Measurements from ENCODE around the gene ATP23.

Gene ATP23

DNA sequence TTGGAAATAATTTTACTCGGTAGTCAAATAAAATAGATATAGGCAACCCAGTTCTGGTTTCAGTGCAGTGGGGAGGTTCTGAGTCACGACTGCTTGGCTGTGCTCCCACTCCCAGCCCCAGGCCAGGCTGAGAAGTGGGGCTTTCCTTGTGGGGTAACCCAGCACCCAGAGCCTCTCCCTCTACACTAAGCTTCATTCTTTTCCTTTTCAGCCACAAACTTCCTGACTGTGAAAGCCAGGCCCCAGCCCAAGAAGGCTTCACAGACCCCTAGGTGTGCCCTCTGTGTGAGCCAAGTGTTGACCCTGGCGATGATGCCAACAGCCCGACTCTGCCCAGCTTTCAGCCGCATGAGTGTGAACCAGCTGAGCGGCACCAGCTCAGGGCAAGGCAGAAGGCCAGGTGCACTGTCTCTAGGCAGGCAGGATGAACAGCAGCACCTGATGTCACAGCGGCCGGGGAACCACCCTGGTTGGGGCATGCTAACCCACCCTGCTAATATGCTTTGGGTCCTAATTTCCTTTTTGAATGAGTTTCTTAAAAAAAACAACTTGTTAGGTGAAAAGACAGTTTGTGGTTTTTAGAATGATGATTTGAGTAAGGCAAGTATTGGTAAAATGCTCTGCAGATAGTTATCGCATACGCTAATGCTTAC lies 42.2 kb upstream of the ATP23 start:
- Mint-ChIP-seq H3K9me3 (no peaks in the 10 kb centered on the region), H3K27ac (peak overlapping the region; percentile 100), H3K36me3 (ENCODE audit: low read depth) (no peaks in the 10 kb centered on the region), H3K27me3 (ENCODE audit: low read depth) (no peaks in the 10 kb centered on the region), H3K4me1 (peaks cover 63% of the 10 kb centered on the region), H3K4me3 (no peak overlapping the region)
- TF ChIP-seq, protein P1, sequence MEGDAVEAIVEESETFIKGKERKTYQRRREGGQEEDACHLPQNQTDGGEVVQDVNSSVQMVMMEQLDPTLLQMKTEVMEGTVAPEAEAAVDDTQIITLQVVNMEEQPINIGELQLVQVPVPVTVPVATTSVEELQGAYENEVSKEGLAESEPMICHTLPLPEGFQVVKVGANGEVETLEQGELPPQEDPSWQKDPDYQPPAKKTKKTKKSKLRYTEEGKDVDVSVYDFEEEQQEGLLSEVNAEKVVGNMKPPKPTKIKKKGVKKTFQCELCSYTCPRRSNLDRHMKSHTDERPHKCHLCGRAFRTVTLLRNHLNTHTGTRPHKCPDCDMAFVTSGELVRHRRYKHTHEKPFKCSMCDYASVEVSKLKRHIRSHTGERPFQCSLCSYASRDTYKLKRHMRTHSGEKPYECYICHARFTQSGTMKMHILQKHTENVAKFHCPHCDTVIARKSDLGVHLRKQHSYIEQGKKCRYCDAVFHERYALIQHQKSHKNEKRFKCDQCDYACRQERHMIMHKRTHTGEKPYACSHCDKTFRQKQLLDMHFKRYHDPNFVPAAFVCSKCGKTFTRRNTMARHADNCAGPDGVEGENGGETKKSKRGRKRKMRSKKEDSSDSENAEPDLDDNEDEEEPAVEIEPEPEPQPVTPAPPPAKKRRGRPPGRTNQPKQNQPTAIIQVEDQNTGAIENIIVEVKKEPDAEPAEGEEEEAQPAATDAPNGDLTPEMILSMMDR (IDR thresholded peaks at IDR 0.05; ENCODE audit: unreplicated experiment in 3 of 3) = no peak

DNA sequence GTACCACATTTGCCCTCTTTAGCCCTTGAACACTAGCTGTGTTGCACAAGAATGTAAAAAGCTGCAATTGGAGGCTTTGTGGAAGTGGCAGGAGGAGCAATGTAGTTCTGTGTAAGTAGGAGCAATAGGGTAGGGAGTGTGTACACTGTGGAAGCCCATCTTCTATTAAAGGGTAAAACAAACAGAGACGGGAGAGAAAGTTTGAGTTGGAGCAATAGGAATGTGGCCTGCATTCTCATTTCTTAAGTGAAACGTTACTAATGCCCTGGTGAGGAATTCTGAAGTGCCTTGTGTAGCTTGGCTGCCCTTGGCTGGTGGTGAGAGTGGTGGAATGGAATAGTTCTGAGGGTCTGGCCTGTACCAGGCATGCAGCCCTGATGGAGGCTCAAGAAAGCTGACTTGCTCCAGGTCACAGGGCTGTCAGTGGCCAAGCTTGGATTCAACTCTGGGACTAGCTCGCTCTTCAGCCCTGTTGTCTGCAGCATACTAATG lies 38.8 kb upstream of the ATP23 start:
- Mint-ChIP-seq H3K27me3 (ENCODE audit: low read depth) (peaks cover 4% of the 10 kb centered on the region), H3K4me3 (no peak overlapping the region), H3K36me3 (ENCODE audit: low read depth) (no peaks in the 10 kb centered on the region), H3K27ac (peak overlapping the region in 2 of 3 experiments; percentile 10 to 49), H3K4me1 (peaks cover 42% of the 10 kb centered on the region), H3K9me3 (no peaks in the 10 kb centered on the region)
- TF ChIP-seq, protein P1 (IDR thresholded peaks at IDR 0.05; ENCODE audit: unreplicated experiment in 3 of 3) = no peak

- Mint-ChIP-seq H3K27ac (no peak overlapping the region), H3K4me3 (no peak overlapping the region), H3K9me3 (no peaks in the 10 kb centered on the region), H3K36me3 (ENCODE audit: low read depth) (no peaks in the 10 kb centered on the region), H3K4me1 (peaks cover 23% of the 10 kb centered on the region), H3K27me3 (ENCODE audit: low read depth) (peaks cover 12% of the 10 kb centered on the region)
- TF ChIP-seq, protein P1 (IDR thresholded peaks at IDR 0.05; ENCODE audit: unreplicated experiment in 3 of 3) = no peak
Measured at GRCh38 chr12:57904426-57904825, 36.9 kb upstream of the ATP23 start.

DNA sequence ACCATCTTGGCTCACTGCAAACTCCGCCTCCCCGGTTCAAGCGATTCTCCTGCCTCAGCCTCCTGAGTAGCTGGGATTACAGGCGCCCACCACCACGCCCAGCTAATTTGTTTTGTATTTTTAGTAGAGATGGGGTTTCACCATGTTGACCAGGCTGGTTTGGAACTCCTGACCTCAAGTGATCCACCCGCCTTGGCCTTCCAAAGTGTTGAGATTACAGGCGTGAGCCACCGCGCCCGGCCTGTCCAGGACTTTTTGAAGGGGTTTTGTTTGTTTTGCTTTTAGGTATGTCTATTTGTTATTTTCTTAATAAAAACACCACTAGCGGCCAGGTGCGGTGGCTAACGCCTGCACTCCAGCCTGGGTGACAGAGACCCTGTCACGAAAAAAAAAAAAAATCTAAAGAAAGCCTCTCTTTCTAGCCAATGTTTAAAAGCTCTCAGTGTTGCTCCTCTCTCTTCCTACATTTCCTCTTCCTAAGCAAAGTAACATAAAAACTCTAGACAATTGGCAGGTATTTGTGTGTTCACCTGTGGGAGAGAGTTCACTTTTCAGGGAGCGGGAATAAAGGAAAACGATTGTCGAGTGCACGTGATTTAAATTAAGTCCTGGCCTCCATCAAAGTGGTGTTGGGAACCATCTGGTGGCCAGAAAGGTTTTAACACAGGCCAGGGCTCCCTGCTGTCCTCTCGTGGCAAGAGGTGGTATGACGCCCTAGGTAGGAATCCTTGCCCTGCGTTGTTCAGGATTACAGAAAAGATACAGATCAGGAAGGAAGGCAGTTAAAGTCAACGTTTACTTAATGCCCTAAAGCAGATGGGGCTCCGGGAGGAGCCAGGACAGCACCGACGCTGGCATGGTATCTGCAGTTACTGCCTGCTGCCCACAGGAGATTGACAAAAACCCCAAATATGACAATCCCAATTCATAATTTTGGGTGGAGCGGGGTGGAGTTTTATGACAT lies 36.2 kb upstream of the ATP23 start:
- TF ChIP-seq, protein P1 (IDR thresholded peaks at IDR 0.05; ENCODE audit: unreplicated experiment in 3 of 3) = peak; percentile 100
- Mint-ChIP-seq H3K4me1 (peaks cover 17% of the 10 kb centered on the region), H3K27me3 (ENCODE audit: low read depth) (peaks cover 15% of the 10 kb centered on the region), H3K9me3 (no peaks in the 10 kb centered on the region), H3K36me3 (ENCODE audit: low read depth) (no peaks in the 10 kb centered on the region), H3K27ac (peak overlapping the region; percentile 25 to 85 (median 64)), H3K4me3 (peak overlapping the region in 2 of 3 experiments; percentile 11 to 33)

GRCh38 chr12:57905812-57906475 lies 35.4 kb upstream of the ATP23 start:
- Mint-ChIP-seq H3K27ac (no peak overlapping the region), H3K4me1 (peaks cover 17% of the 10 kb centered on the region), H3K27me3 (ENCODE audit: low read depth) (peaks cover 15% of the 10 kb centered on the region), H3K4me3 (no peak overlapping the region), H3K9me3 (no peaks in the 10 kb centered on the region), H3K36me3 (ENCODE audit: low read depth) (no peaks in the 10 kb centered on the region)
- TF ChIP-seq, protein P1 (IDR thresholded peaks at IDR 0.05; ENCODE audit: unreplicated experiment in 3 of 3) = no peak
